Measurements from ENCODE around the gene CFAP410. TPM values are rescaled to one million over a fixed set of nuclear protein-coding genes. Genes with fewer than 3 reads are reported as not detected.

CFAP410 gene
- total and polyA plus RNA-seq, 2 donors from 2014 or later: 23.3 to 45.3 TPM

DNA sequence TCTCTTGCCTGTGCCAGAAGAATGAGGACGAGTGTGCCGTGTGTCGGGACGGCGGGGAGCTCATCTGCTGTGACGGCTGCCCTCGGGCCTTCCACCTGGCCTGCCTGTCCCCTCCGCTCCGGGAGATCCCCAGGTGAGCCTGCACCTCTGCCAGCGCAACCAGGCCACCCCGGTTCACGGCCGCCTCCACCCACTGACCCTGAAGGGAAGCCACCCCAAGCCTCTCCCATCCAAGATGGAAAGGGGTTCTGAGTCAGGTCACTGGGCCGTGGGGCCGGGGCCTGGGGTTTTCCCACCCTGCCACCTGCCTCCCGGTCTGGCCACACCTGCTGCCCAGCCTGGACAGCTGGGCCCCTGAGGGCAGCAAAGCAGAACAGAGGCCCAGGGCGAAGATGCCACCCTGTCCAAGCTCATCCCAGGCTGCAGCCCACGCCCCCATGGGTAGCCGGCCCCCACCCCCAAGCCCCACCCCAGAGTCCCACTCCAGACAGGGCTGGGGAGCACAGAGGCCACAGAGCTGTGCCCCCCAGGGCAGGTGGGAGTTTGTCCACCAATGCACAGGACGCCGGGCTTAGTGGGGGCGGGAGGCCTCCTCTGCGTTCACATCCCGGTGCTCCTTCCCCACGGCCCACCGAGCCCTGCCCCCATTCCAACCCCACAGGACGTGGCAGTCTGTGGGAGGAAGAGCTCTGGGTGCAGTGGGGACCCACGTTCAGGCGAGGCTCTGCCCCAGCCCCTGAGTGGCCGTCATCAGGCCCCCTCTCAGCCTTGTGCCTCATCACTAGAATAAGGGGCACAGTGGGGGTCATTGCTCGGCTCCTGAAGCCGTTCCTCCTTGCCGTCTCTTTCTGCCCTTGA lies 47.9 kb downstream of the CFAP410 start:
- Histone ChIP-seq H3K27ac (ENCODE audit: low read depth in 2 of 2, low read length in 2 of 2) (no peak overlapping the region), H3K36me3 (ENCODE audit: control insufficient read depth in 2 of 3, insufficient read depth in 3 of 3, low read length in 3 of 3) (no peaks in the 10 kb centered on the region), H3K27me3 (ENCODE audit: control insufficient read depth, insufficient read depth, low read length) (no peaks in the 10 kb centered on the region), H3K9me3 (ENCODE audit: control insufficient read depth in 2 of 3, insufficient read depth in 1 of 3, low read length in 3 of 3) (no peaks in the 10 kb centered on the region), H3K4me3 (ENCODE audit: low read length in 3 of 3) (no peak overlapping the region), H3K9ac (ENCODE audit: low read length in 3 of 3) (no peak overlapping the region), H3K4me1 (ENCODE audit: control insufficient read depth in 2 of 3, insufficient read depth in 2 of 3, low read depth in 1 of 3, low read length in 3 of 3) (peaks cover 0 to 6% (median 0%) of the 10 kb centered on the region in 3 donors)
- TF ChIP-seq CTCF (IDR thresholded peaks at IDR 0.05; ENCODE audit: borderline replicate concordance, extremely low read depth, insufficient read depth): no peak
- DNase-seq (peak in 1 of 5 donors; percentile 76), FAIRE-seq (no peak)
- intact Hi-C loops (cut with DNase I): no loop called here

DNA sequence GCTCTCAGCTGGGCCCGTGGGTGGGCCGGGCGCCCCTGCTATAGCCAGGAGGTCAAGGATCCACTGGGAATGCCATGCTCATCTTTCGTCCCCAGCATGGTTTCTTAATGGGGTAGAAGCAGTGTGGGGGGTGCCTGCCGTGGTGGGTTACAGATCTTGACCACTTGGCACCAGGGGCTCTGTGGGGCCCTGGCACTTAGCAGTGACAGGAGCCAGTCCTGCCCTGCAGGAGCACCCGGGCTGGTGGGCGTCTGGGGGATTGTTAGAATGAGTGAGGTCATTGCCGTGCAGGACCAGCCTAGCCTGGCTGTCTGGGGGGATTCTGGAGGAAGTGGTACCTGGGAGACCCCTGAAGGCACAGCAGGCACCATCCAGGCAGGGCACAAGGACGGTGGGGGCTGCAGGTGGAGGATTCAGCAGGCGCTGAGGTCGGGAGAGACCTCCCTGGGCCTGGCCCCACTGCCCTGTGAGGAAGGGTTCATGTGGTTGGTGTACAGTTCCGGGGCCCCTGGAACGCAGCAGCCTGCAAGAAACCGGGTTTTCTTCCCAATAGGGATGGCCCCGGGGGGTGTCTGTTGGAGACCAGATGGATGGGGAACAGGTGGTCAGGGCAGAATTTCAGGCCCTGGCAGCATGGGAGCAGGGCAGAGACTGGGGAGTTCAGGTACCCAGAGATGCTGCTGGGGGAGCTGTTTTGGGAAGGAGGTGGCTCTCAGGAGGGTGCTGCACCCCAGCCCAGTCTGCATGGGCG lies 48.7 kb downstream of the CFAP410 start:
- no peak overlapping the region for H3K9ac ChIP-seq (ENCODE audit: low read length in 3 of 3)
- DNase-seq (peak in 1 of 5 donors; percentile 66), FAIRE-seq (no peak)
- no peak for TF ChIP-seq CTCF (IDR thresholded peaks at IDR 0.05; ENCODE audit: borderline replicate concordance, extremely low read depth, insufficient read depth)
- H3K36me3 ChIP-seq (ENCODE audit: control insufficient read depth in 2 of 3, insufficient read depth in 3 of 3, low read length in 3 of 3): no peaks in the 10 kb centered on the region
- peaks cover 0 to 6% (median 0%) of the 10 kb centered on the region in 3 donors for H3K4me1 ChIP-seq (ENCODE audit: control insufficient read depth in 2 of 3, insufficient read depth in 2 of 3, low read depth in 1 of 3, low read length in 3 of 3)
- no peaks in the 10 kb centered on the region for H3K9me3 ChIP-seq (ENCODE audit: control insufficient read depth in 2 of 3, insufficient read depth in 1 of 3, low read length in 3 of 3)
- no peaks in the 10 kb centered on the region for H3K27me3 ChIP-seq (ENCODE audit: control insufficient read depth, insufficient read depth, low read length)
- no peak overlapping the region for H3K4me3 ChIP-seq (ENCODE audit: low read length in 3 of 3)
- no peak overlapping the region for H3K27ac ChIP-seq (ENCODE audit: low read depth in 2 of 2, low read length in 2 of 2)
- intact Hi-C loops (cut with DNase I): no loop called here

- Histone ChIP-seq H3K36me3 (ENCODE audit: control insufficient read depth in 2 of 3, insufficient read depth in 3 of 3, low read length in 3 of 3) (no peaks in the 10 kb centered on the region), H3K4me1 (ENCODE audit: control insufficient read depth in 2 of 3, insufficient read depth in 2 of 3, low read depth in 1 of 3, low read length in 3 of 3) (no peaks in the 10 kb centered on the region), H3K27me3 (ENCODE audit: control insufficient read depth, insufficient read depth, low read length) (no peaks in the 10 kb centered on the region), H3K27ac (ENCODE audit: low read depth in 2 of 2, low read length in 2 of 2) (no peak overlapping the region), H3K9me3 (ENCODE audit: control insufficient read depth in 2 of 3, insufficient read depth in 1 of 3, low read length in 3 of 3) (no peaks in the 10 kb centered on the region), H3K4me3 (ENCODE audit: low read length in 3 of 3) (no peak overlapping the region), H3K9ac (ENCODE audit: low read length in 3 of 3) (no peak overlapping the region)
- TF ChIP-seq CTCF (IDR thresholded peaks at IDR 0.05; ENCODE audit: borderline replicate concordance, extremely low read depth, insufficient read depth): no peak
- intact Hi-C loops (cut with DNase I): no loop called here
- no peak for FAIRE-seq
- DNase-seq: peak in 1 of 5 donors; percentile 56
These were observed 49.7 kb downstream of the CFAP410 start for GRCh38 chr21:44289381-44290010.

Measured in kidney (tissue), 14 donors.